NCI-H1436 treated with DMSO at 0.1 percent for 48 hours (cell line): ENCODE measurements around the gene CAMTA1.

ENCODE experiments used
- DNase-seq: peaks from one replicate; lab custom pipeline; 2025; lab: John Stamatoyannopoulos, UW

The CAMTA1 gene

DNA sequence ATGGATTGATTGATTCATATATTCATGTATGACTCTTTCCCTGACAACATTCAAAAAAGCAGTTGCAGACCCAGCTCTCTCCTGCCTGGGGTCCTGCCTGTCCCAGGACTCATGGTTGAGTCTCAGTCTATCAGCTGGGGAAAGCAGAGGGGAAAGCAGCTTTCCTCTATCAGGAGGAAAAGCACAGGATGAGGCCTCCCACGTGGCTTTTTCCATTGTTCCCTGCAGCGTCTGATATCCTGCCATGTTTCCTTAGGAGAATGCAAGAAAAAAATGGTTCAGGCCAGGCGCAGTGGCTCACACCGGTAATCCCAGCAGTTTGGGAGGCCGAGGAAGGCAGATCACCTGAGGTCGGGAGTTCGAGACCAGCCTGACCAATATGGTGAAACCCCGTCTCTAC, 852.8 kb downstream of the CAMTA1 start:
- DNase-seq = no peak

GRCh38 chr1:7639435-7640131, 854.3 kb downstream of the CAMTA1 start:
- DNase-seq = no peak

- DNase-seq = no peak
Observed at GRCh38 chr1:7640350-7640749, 855.1 kb downstream of the CAMTA1 start.

GRCh38 chr1:7640920-7641585, 855.8 kb downstream of the CAMTA1 start:
- no peak for DNase-seq

DNA sequence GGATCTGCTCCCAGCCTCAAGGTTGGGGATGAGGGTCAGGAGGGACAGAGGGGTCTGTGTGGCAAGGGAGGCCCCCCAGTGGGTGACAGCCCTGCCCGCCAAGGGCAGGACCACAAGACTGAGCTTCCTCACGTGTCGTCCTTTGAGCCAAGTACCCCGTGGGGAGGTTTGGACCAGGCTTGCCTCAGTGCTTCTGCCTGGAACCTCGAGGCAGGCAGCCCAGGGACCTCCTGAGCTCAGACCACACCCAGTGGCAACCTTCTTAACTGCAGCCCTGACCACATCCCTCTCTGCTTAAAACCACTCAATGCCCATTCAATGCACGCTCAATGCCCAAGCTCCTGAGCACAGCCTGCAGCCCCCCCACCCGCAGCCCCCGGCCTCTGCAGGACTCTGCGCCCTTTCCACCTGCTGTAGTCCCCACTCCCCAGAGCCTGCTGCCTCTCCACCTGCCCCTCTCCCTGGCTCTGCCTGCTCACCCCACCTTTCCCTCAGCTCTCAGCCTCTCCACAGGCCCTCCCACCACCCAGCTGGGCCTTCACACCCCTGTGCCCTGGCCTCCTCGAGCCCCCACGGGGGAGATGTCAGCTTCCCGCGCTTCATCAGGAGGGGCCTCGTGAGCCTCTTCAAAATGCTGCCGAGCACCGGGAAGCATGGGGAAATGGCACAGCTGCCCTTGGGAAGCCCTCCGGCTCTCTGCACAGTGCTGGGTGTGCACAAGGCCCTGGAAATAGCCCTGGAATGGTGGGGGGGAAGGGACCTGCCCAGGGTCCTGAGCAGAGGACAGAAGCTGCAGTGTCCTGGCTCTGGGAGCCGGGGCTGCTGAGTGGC, 856.5 kb downstream of the CAMTA1 start:
- DNase-seq = no peak

DNA sequence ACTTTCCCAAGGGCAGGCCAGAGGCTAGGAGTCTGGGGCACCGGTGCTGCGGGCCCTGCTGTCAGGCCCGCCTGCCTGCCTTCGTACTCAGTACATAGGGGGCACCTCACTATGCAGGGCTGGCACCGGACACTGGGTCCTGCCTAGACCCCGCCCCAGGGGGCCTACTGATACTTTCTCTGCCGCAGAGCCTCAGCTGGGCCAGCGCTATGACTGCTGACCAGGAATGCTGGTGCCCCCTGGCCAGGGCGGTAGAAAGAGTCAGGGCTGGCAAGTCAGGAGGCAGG, 857.1 kb downstream of the CAMTA1 start:
- DNase-seq = no peak

DNA sequence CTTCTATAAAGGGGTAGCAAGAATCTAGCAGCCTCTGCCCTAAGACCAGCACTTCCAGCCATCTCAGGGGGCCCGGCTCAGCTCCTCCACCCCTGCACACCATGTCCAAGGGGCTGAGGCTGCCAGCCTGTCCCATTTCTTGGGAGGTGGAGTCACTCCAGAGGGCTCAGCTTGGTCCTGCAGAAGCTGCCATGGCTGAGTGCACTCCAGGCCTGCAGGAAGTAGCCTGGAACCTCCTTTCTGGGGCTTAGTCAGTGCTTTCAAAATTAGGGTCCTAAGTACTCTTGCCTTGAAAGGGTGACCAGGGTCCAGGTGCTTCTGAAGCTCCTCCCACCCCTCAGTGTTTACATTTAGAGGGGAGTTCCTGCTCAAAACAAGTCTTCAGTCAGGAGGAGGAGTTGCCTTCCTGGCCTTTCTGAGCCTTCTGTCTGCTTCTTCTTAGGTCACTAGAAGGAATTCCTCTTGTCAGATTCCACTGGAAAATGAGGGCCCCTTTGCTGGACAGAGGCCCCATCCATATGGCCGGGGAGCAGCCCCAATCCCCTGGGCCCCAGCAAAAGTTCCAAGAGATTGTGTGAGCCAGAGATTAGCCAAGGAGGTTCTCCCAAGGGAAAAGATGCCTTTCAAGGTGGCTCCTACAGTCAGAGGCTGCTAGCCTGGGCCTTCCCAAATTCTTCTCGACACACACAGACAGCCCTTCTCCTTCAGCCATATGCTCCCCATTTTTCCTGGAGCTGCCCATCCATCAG, 857.7 kb downstream of the CAMTA1 start:
- DNase-seq = no peak

GRCh38 chr1:7643530-7643929, 858.3 kb downstream of the CAMTA1 start:
- DNase-seq = no peak

GRCh38 chr1:7644086-7644485, 858.8 kb downstream of the CAMTA1 start:
- no peak for DNase-seq

DNA sequence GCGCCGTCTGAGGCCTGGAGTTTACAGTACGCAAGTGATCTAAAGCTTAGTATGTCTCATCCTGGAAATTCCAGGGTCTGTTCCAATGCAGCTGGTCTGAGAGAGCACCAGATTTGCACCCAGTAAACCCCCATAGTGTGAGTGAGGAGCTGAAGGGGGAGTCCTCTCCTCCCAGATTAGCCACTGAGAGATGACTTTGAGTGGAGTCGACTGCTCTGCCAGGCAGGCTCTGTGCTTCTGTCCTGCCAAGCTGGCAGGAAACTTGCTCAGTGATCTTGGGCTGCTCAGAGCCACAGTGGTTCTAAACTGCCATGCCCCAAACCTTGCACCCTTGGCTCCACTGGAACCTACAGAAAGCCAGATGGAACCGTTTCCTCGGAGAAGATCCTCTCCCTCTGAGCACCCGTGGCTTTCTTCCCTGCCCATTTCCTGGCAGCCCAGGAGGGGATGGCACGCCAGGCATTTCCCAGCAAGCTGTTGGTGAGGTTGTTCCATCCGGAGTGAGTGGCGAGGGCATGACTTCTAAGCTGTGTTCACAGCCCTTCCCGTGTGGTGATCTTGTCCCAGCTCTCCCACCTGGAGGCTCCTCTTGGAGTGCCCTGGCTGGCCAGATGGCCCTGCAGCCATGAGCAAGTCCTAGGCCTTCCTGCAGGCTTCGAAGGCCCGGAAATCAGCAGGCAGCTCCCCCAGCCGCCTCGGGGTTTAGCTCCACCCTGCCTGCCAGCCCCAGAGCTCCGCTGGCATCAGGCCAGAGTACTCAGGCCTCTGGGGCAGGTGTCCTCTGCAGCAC, 859.9 kb downstream of the CAMTA1 start:
- DNase-seq = peak; percentile 63

DNA sequence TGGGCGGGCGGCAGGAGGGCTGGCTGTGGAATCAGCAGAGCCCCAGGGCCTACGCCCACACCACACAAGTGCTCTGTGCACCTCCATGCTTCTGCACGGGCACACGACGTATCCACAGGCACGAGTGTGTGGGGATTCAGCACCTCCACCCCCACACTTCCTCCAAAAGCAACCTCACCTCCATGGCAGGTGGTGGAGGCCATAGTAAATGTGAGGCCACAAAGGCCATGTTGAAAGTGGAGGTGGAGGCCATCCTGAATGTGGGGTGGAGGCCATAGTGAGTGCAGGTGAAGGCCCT, 860.4 kb downstream of the CAMTA1 start:
- DNase-seq = no peak

DNA sequence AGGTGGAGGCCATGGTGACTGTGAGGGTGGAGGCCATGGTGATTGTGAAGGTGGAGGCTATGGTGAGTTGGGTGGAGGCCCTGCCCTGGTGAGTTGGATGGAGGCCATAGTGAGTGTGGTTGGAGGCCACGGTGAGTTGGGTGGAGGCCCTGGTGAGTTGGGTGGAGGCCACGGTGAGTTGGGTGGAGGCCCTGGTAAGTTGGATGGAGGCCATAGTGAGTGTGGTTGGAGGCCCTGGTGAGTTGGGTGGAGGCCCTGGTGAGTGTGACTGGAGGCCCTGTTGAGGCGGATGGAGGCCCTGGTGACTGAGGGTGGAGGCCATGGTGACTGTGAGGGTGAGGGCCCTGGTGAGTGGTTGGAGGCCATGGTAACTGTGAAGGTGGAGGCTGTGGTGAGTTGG, 860.9 kb downstream of the CAMTA1 start:
- no peak for DNase-seq

DNA sequence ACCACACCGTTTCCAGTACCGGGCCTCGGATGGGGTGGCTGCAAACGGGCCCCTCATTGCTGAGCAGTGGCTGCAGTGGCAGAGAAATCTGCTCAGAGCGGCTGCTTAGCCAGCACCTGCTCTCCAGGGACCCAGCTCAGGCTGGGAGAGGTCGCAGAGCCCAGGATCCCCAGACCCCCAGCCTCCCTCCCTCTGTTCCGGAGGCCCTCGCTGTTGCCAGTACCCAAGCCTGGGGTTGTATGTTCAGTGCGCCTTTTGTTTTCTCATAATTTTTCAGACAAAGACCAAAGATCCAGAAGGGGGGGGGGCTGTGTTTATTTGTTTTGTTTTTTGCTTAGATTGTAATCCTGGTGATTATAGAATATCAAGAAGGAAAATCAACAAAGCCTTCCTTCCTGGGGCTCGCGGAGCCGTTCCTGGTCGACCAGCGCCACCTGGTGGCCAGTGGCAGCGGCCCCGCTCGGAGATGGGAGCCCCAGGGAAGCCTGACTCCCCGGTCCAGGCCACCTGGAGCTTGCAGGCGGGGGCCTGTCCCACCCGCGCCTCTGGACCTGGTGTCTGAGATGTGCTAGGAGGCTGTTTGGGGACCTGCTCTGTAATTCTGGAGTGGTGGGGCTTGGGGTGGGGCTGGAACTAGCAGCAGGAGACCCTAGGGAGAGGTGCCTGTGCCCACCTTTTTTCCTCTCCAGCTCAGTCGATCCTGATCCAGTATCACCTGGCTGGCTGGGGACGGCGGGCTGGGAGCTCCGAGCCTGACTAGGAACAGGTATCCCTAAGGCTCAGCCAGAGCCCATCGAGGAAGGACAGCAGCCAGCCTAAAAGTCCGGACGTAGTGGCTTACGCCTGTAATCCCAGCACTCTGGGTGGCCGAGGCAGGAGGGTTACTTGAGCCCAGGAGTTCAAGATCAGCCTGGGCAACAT, 862.0 kb downstream of the CAMTA1 start:
- no peak for DNase-seq

GRCh38 chr1:7648761-7649384, 863.6 kb downstream of the CAMTA1 start:
- no peak for DNase-seq

DNA sequence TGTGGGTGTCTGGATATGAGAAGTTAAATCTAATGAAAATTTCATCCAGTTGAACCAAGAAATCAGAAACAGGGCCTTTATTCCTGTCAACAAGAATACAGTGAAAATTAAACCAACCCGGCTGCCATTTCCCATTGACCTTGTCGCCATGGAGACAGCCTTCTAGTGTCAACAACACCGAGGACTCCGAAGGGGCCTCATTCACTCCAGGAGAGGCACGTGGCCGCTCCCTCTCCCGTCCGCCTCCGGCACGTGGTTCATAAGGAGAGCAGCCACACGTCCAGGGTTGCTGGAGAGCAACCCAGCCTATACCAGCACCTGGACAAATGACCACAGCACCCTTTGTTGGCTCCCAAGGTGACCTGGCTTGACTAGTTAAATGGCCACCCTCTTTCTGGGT, 865.5 kb downstream of the CAMTA1 start:
- DNase-seq = no peak

DNA sequence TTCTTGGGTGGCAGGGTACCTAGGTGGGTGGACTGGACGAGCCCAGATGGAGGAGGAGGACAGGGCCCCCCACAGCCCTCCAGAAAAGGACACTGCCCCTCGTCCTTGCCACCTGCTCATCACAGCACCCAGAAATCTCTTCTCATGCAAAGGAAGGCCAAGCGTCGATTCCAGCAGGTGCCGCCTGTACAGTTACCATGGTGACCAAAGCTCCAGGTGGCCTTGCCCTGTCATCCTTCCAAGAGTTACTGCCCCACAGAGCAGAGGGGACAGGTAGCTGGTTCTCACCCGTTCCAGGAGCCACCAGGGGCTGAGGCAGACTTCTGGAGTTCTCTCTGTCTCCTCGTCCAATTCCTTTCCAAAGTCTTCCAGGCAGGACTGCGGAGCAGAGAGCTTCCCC, 865.9 kb downstream of the CAMTA1 start:
- DNase-seq = no peak

GRCh38 chr1:7652061-7652460, 866.8 kb downstream of the CAMTA1 start:
- no peak for DNase-seq

DNA sequence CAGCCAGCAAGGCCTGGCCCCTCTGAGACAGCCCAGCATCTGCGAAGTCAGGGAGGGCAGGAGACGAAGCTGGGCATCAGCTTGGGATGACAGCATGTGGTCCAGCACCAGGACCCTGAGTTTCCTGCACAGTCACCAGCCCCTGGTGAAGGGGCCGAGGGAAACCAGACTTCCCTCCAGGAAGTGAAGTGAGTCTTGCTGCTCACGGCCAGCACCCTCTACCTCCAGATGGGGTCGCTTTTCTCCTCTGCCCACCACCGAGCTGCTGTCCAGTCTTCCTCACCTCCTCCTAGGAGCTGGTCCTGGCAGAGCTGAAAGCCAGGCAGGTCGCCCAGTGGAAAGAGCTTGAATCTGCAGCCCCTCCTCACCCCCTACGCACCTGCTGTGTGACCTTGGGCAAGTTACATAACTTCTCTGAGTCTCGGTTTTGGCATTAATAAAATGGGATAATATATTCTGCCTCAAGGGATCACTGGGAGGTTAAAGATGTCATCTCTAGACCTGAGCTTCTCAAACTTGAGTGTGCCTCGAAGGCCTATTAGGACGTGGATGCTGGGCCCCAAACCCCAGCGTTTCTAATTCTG, 867.4 kb downstream of the CAMTA1 start:
- DNase-seq = no peak

DNA sequence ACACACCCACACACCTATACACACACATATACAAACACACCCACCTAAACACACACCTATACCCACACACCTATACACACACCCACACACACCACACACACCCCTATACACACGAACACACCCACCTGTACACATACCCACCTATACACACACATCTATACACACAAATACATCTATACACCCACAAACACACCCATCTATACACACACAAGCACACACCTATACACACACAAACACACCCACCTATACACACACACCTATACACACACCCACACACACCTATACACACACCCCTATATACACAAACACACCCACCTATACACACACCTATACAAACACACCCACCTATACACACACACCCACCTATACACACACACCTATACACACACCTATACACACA, 869.5 kb downstream of the CAMTA1 start:
- DNase-seq = no peak

GRCh38 chr1:7655354-7655753, 870.1 kb downstream of the CAMTA1 start:
- no peak for DNase-seq
